Measurements from ENCODE around the gene SPTLC2.

The SPTLC2 gene

GRCh38 chr14:77498984-77499527, 117.4 kb downstream of the SPTLC2 start:
- no peak for DNase-seq

- DNase-seq, result peak; percentile 25
These were observed 118.1 kb downstream of the SPTLC2 start, which contains the start of gene ISM2 for GRCh38 chr14:77498120-77498979. Gene ISM2, minus strand, starts transcription at chr14:77498816. Its CDS starts 23 bp downstream, at chr14:77498793.

GRCh38 chr14:77495334-77495733, 121.1 kb downstream of the SPTLC2 start:
- DNase-seq, result no peak

GRCh38 chr14:77491056-77491455, 125.4 kb downstream of the SPTLC2 start:
- DNase-seq, result no peak

GRCh38 chr14:77490347-77490986, 126.0 kb downstream of the SPTLC2 start:
- DNase-seq, result no peak

- no peak for DNase-seq
These were observed 127.4 kb downstream of the SPTLC2 start for GRCh38 chr14:77489041-77489440.

GRCh38 chr14:77488558-77488957, 127.9 kb downstream of the SPTLC2 start:
- DNase-seq, result no peak

GRCh38 chr14:77485901-77486678, 130.3 kb downstream of the SPTLC2 start:
- DNase-seq, result no peak

- DNase-seq, result no peak
These were observed 131.2 kb downstream of the SPTLC2 start for GRCh38 chr14:77485256-77485655.

- no peak for DNase-seq
These were observed 134.0 kb downstream of the SPTLC2 start for GRCh38 chr14:77482422-77482821.

GRCh38 chr14:77478796-77479195, 137.6 kb downstream of the SPTLC2 start:
- DNase-seq, result no peak

GRCh38 chr14:77478029-77478428, 138.4 kb downstream of the SPTLC2 start:
- no peak for DNase-seq

- no peak for DNase-seq
These were observed 140.9 kb downstream of the SPTLC2 start for GRCh38 chr14:77475432-77476115.

- DNase-seq, result no peak
These were observed 141.8 kb downstream of the SPTLC2 start for GRCh38 chr14:77474479-77475177.

- no peak for DNase-seq
These were observed 142.5 kb downstream of the SPTLC2 start for GRCh38 chr14:77473921-77474320.

- no peak for DNase-seq
These were observed 146.1 kb downstream of the SPTLC2 start for GRCh38 chr14:77470224-77470870.

GRCh38 chr14:77469539-77469938, 146.9 kb downstream of the SPTLC2 start:
- DNase-seq, result no peak

- no peak for DNase-seq
These were observed 147.4 kb downstream of the SPTLC2 start for GRCh38 chr14:77469067-77469505.

GRCh38 chr14:77467801-77468200, 148.6 kb downstream of the SPTLC2 start:
- no peak for DNase-seq

GRCh38 chr14:77459072-77459723, 157.2 kb downstream of the SPTLC2 start:
- peak; percentile 60 for DNase-seq
